ENCODE results near the gene SMG5. TPM values are rescaled to one million over a fixed set of nuclear protein-coding genes. Genes with fewer than 3 reads are reported as not detected.

SMG5 gene
- total RNA-seq, 1 donor from 2014 or later, result 76.5 TPM

- no peak overlapping the region for H3K4me3 ChIP-seq
- H3K9me3 ChIP-seq, result no peaks in the 10 kb centered on the region
- DNase-seq (ENCODE audit: low spot score in 2 of 2), result no peak
- TF ChIP-seq CTCF (IDR thresholded peaks at IDR 0.05), result no peak
- intact Hi-C loops (cut with DNase I), result no loop called here
- H3K36me3 ChIP-seq, result peaks cover 46 to 53% of the 10 kb centered on the region in 2 donors
- peaks cover 0 to 10% of the 10 kb centered on the region in 2 donors for H3K4me1 ChIP-seq
- H3K27me3 ChIP-seq, result no peaks in the 10 kb centered on the region
- H3K27ac ChIP-seq, result no peak overlapping the region
Observed at GRCh38 chr1:156249593-156249992, 33.0 kb downstream of the SMG5 start.

- no peak overlapping the region for H3K4me3 ChIP-seq
- no peak for DNase-seq (ENCODE audit: low spot score in 2 of 2)
- peaks cover 38 to 40% of the 10 kb centered on the region in 2 donors for H3K36me3 ChIP-seq
- H3K27me3 ChIP-seq, result no peaks in the 10 kb centered on the region
- peaks cover 0 to 10% of the 10 kb centered on the region in 2 donors for H3K4me1 ChIP-seq
- no peak overlapping the region for H3K27ac ChIP-seq
- no peaks in the 10 kb centered on the region for H3K9me3 ChIP-seq
- no peak for TF ChIP-seq CTCF (IDR thresholded peaks at IDR 0.05)
- intact Hi-C loops (cut with DNase I), result no loop called here
Observed at GRCh38 chr1:156248323-156248683, 34.3 kb downstream of the SMG5 start.

- intact Hi-C loops (cut with DNase I), result no loop called here
- DNase-seq (ENCODE audit: low spot score in 2 of 2), result no peak
- TF ChIP-seq CTCF (IDR thresholded peaks at IDR 0.05), result no peak
- Histone ChIP-seq H3K4me3 (no peak within 1 kb of the TSS), H3K27me3 (no peaks in the 10 kb centered on the region), H3K4me1 (peaks cover 0 to 10% of the 10 kb centered on the region in 2 donors), H3K27ac (no peak within 1 kb of the TSS), H3K9me3 (no peaks in the 10 kb centered on the region), H3K36me3 (peaks cover 32 to 34% of the 10 kb centered on the region in 2 donors)
Observed at GRCh38 chr1:156247460-156248322, 34.9 kb downstream of the SMG5 start, which contains the start of gene PAQR6. Gene PAQR6 (minus strand): TSS chr1:156248056. CDS start chr1:156246731, 1,325 bp downstream.

GRCh38 chr1:156246781-156247459 is 35.7 kb downstream of the SMG5 start:
- intact Hi-C loops (cut with DNase I), result no loop called here
- H3K9me3 ChIP-seq, result no peaks in the 10 kb centered on the region
- H3K36me3 ChIP-seq, result peaks cover 24 to 26% of the 10 kb centered on the region in 2 donors
- no peak for TF ChIP-seq CTCF (IDR thresholded peaks at IDR 0.05)
- no peak overlapping the region for H3K4me3 ChIP-seq
- no peak for DNase-seq (ENCODE audit: low spot score in 2 of 2)
- H3K4me1 ChIP-seq, result peaks cover 0 to 10% of the 10 kb centered on the region in 2 donors
- no peak overlapping the region for H3K27ac ChIP-seq
- H3K27me3 ChIP-seq, result no peaks in the 10 kb centered on the region

- Histone ChIP-seq H3K27ac (no peak overlapping the region), H3K27me3 (no peaks in the 10 kb centered on the region), H3K9me3 (no peaks in the 10 kb centered on the region), H3K4me3 (peak overlapping the region in 1 of 2 donors; percentile 50), H3K4me1 (peaks cover 0 to 10% of the 10 kb centered on the region in 2 donors), H3K36me3 (peaks cover 18 to 20% of the 10 kb centered on the region in 2 donors)
- intact Hi-C loops (cut with DNase I), result no loop called here
- no peak for TF ChIP-seq CTCF (IDR thresholded peaks at IDR 0.05)
- no peak for DNase-seq (ENCODE audit: low spot score in 2 of 2)
Observed at GRCh38 chr1:156246241-156246780, 36.3 kb downstream of the SMG5 start.
